Breast epithelium (tissue), 4 donors: ENCODE measurements around the gene ADAMTS17. TPM values are rescaled to one million over a fixed set of nuclear protein-coding genes. Genes with fewer than 3 reads are reported as not detected.

Experiments
- DNase-seq, 2 donors: peaks; one replicate each; pipeline ENCODE4 v3.0.0-alpha.2; 2019; ENCODE audit warnings: low spot score in 2 of 2
- H3K27ac ChIP-seq, 2 donors: fragments of 200-600 bp; sonication (generic) in 1 of 2; one replicate each; pipeline ENCODE4 v1.5.1; 2016 to 2019; ENCODE audit warnings: mild to moderate bottlenecking in 1 of 2
- H3K27me3 ChIP-seq, 2 donors: fragments of 200-600 bp; sonication (generic) in 1 of 2; one replicate each; pipeline versions ENCODE4 v1.5.1 to v1.6.0; 2017 to 2019; ENCODE audit warnings: control low read depth in 1 of 2, mild to moderate bottlenecking in 1 of 2
- H3K36me3 ChIP-seq: fragments of 200-600 bp; one replicate; pipeline ENCODE4 v1.5.1; 2019
- H3K4me1 ChIP-seq, 2 donors: fragments of 200-600 bp; sonication (generic); one replicate each; pipeline ENCODE4 v1.5.1; 2016 to 2019; ENCODE audit warnings: control low read depth in 1 of 2
- H3K4me3 ChIP-seq, 3 donors: fragments of 200-600 bp; sonication (generic); 1 replicate in 2 of 3; 2 replicates in 1 of 3; pipeline ENCODE4 v1.5.1; 2016 to 2019; ENCODE audit warnings: mild to moderate bottlenecking in 3 of 3, moderate library complexity in 2 of 3
- H3K9me3 ChIP-seq, 2 donors: fragments of 200-600 bp; sonication (generic) in 1 of 2; one replicate each; pipeline ENCODE4 v1.5.1; 2016 to 2019; ENCODE audit warnings: control low read depth in 1 of 2
- CTCF ChIP-seq, 3 donors: fragments of 450-650 bp; IDR thresholded peaks; one replicate each; pipeline ENCODE4 v1.5.1; 2016 to 2017; ENCODE audit warnings: antibody characterized with exemption in 3 of 3, mild to moderate bottlenecking in 3 of 3, moderate library complexity in 3 of 3
- POLR2A ChIP-seq: fragments of 450-650 bp; IDR thresholded peaks from one replicate; pipeline ENCODE4 v1.6.1; 2016; ENCODE audit warnings: antibody characterized with exemption, mild to moderate bottlenecking, moderate library complexity
- POLR2AphosphoS5 ChIP-seq, 3 donors: sonication (generic); formaldehyde crosslinking; IDR thresholded peaks; one replicate each; pipeline ENCODE4 v1.6.1; 2017; ENCODE audit warnings: antibody characterized with exemption in 3 of 3
- intact Hi-C: fragments of 100-400 bp; cut with DNase I; formaldehyde crosslinking; loops from one replicate; pipeline ENCODE4 v1.15.1; 2023; ENCODE audit warnings: low total_unique reads
- total RNA-seq, 3 donors: library from RNA; depleted of rRNA; stranded (reverse); fragments of >200 nt; gene quantifications; one replicate each; pipeline ENCODE4 v1.1.0, GENCODE V29; 2016

Gene ADAMTS17
- total RNA-seq, 3 donors from 2014 or later = 5.1 to 8.0 (median 5.9) TPM

- no peak for TF ChIP-seq POLR2AphosphoS5 (IDR thresholded peaks at IDR 0.05)
- TF ChIP-seq POLR2A = no peak
- no peak for TF ChIP-seq CTCF (IDR thresholded peaks at IDR 0.05)
- no peaks in the 10 kb centered on the region for H3K4me1 ChIP-seq
- intact Hi-C loops = no loop called here
- no peaks in the 10 kb centered on the region for H3K36me3 ChIP-seq
- no peaks in the 10 kb centered on the region for H3K27me3 ChIP-seq
- H3K9me3 ChIP-seq = no peaks in the 10 kb centered on the region
- H3K4me3 ChIP-seq = no peak overlapping the region
- H3K27ac ChIP-seq = peak overlapping the region; percentile 45 to 74
- DNase-seq = no peak
Observed at GRCh38 chr15:100113351-100114080, 228.3 kb downstream of the ADAMTS17 start.

DNA sequence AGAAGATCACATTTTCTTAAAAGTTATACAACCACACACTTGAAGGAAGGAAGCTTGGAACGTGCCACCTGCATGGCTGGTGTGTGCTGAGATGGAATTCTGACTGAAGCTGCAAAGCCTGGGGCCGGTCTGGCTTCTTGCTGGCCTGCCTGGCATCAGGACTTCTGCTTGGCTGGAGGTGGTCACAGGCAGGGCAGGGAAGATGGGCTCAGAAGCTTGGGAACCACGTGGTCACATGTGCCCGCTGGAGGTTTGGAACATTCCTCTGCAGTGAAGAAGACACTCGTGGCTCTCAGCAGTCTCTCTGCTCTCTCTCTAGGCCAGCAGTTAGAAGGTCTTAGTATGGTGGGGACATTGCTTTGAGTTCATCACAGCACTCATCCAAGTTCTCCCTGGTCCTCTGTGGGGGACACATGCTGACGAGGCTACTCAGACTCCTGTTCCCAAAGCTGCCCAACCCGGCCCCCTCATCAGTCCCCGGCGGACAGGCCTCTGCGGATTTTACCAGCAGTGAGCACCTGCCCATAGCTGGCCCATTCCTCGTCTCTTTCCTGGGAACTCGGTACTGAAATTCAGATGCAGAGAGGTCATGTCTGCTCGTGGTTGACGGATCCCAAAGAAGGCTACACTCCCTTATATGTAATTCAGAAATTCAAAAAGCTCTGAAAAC lies 229.0 kb downstream of the ADAMTS17 start:
- DNase-seq = no peak
- Histone ChIP-seq H3K27me3 (no peaks in the 10 kb centered on the region), H3K4me3 (no peak overlapping the region), H3K9me3 (no peaks in the 10 kb centered on the region), H3K4me1 (no peaks in the 10 kb centered on the region), H3K36me3 (no peaks in the 10 kb centered on the region), H3K27ac (peak overlapping the region in 1 of 2 donors; percentile 25)
- intact Hi-C loops = no loop called here
- TF ChIP-seq CTCF (IDR thresholded peaks at IDR 0.05) = no peak
- no peak for TF ChIP-seq POLR2AphosphoS5 (IDR thresholded peaks at IDR 0.05)
- no peak for TF ChIP-seq POLR2A

- Histone ChIP-seq H3K27ac (peak overlapping the region in 1 of 2 donors; percentile 39), H3K27me3 (no peaks in the 10 kb centered on the region), H3K9me3 (no peaks in the 10 kb centered on the region), H3K4me1 (no peaks in the 10 kb centered on the region), H3K4me3 (no peak overlapping the region), H3K36me3 (no peaks in the 10 kb centered on the region)
- DNase-seq = peak in 1 of 2 donors; percentile 25
- intact Hi-C loops = no loop called here
- TF ChIP-seq POLR2A (no peak), CTCF (IDR thresholded peaks at IDR 0.05) (no peak), POLR2AphosphoS5 (IDR thresholded peaks at IDR 0.05) (no peak)
Observed at GRCh38 chr15:100112061-100112420, 229.7 kb downstream of the ADAMTS17 start.

DNA sequence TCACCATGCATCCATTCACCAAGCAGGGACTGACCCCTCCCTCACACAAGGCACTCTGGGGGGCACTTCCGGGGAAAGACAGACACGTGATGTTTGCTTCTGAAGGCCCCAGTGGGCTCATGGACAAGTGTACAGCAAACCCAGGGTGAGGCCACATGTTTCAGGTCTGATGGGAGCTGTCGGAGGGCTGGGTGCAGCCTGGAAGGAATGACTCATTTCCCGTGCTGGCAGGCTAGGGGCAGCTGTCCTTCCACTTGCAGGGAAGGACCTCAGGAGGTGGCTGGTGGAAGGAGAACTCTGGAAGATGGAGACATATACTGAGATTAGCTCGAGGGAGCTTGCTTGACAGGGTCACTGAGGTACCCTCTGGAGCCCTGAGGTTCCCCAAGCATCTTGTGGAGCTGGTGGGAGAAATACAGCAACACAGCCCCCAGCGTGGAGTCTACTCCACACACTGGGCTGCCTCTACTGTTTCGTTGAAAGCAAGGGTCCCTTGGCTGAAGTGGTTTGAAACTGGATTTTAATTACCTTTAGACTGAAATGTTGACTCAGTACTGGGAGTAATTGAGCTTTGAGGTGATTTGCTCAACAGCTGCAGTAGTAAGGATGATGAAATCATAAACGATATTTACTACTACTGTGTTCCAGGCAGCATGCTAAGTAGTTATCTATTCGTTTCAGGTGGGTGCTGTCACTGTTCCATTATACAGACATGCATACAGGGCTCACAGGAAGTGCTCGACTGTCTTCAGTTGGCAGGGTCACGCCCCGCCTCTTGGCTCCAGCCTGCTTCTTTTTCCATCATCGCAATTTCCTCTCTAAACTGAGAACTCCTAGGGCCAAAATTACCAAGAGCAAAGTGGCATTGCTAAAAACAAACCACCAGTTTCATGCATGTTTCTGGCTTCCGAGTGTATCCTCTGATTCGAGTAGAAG lies 230.4 kb downstream of the ADAMTS17 start:
- Histone ChIP-seq H3K27ac (peak overlapping the region in 1 of 2 donors; percentile 77), H3K4me1 (no peaks in the 10 kb centered on the region), H3K27me3 (no peaks in the 10 kb centered on the region), H3K4me3 (no peak overlapping the region), H3K36me3 (no peaks in the 10 kb centered on the region), H3K9me3 (no peaks in the 10 kb centered on the region)
- intact Hi-C loops = no loop called here
- DNase-seq = no peak
- TF ChIP-seq POLR2AphosphoS5 (IDR thresholded peaks at IDR 0.05) (peak in 1 of 3 donors; percentile 66), POLR2A (no peak)

DNA sequence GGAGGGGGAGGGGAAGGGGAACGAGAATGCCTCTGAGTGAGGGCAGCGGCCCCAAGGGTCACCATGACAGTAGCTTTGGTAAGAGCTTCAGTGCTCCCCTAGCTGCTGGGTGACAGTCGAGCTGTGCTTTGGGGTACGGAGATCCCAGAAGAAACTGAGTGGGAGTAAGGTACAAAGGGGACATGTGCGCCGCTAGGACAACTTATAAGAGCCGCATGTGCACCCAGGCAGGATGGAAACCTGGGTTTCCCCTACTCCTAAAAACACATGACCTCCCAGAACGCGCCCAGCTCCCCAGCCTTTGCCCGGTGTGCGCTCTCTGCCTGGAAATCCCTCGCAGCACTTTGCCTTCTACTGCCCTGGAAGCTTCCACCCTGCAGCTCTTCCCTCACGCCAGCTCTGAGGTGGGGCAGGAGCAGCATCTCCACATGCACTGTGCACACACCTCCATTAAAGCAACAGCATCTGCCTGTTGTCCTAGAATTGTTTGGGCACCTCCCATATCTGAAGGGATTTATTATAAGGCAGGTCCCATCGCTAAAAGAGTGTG lies 232.2 kb downstream of the ADAMTS17 start:
- H3K9me3 ChIP-seq = no peaks in the 10 kb centered on the region
- TF ChIP-seq CTCF (IDR thresholded peaks at IDR 0.05) (no peak), POLR2A (no peak), POLR2AphosphoS5 (IDR thresholded peaks at IDR 0.05) (no peak)
- no peaks in the 10 kb centered on the region for H3K36me3 ChIP-seq
- no peaks in the 10 kb centered on the region for H3K4me1 ChIP-seq
- H3K27me3 ChIP-seq = no peaks in the 10 kb centered on the region
- DNase-seq = no peak
- H3K4me3 ChIP-seq = no peak overlapping the region
- intact Hi-C loops = no loop called here
- H3K27ac ChIP-seq = no peak overlapping the region
